H9 (cell line): ENCODE results near the gene SEC23B. TPM values are rescaled to one million over a fixed set of nuclear protein-coding genes. Genes with fewer than 3 reads are reported as not detected.
A peak's percentile ranks its signal among the peaks of the same experiment; 100 is the strongest.

Source experiments
- DNase-seq: peaks from one replicate; pipeline ENCODE4 v3.0.0-alpha.2; 2017
- H2AFZ ChIP-seq: one replicate; pipeline ENCODE4 v1.6.1; 2013; ENCODE audit warnings: mild to moderate bottlenecking, low read length, control low read depth, moderate library complexity
- H2AK5ac ChIP-seq: 2 replicates; pipeline ENCODE4 v1.6.1; 2013; ENCODE audit warnings: low read length, control low read depth, mixed read lengths; ENCODE audit not compliant: insufficient read length
- H2BK120ac ChIP-seq: one replicate; pipeline ENCODE4 v1.6.1; 2013; ENCODE audit warnings: low read depth, mild to moderate bottlenecking, low read length, control low read depth, inconsistent platforms; ENCODE audit not compliant: poor library complexity, severe bottlenecking
- H2BK12ac ChIP-seq: 2 replicates; pipeline ENCODE4 v1.6.1; 2013; ENCODE audit warnings: low read length, control low read depth, mixed read lengths, low read depth; ENCODE audit not compliant: insufficient read length
- H2BK15ac ChIP-seq: 2 replicates; pipeline ENCODE4 v1.6.1; 2013; ENCODE audit warnings: low read depth, low read length, control low read depth
- H2BK20ac ChIP-seq: one replicate; pipeline ENCODE4 v1.6.1; 2013; ENCODE audit warnings: low read depth, mild to moderate bottlenecking, low read length, control low read depth, inconsistent platforms; ENCODE audit not compliant: poor library complexity, severe bottlenecking
- H2BK5ac ChIP-seq: 2 replicates; pipeline ENCODE4 v1.6.1; 2013; ENCODE audit warnings: low read length, control low read depth, mixed read lengths; ENCODE audit not compliant: insufficient read length
- H3K14ac ChIP-seq: 2 replicates; pipeline ENCODE4 v1.6.1; 2013; ENCODE audit warnings: low read length, control low read depth; ENCODE audit not compliant: insufficient read depth
- H3K18ac ChIP-seq: 2 replicates; pipeline ENCODE4 v1.6.1; 2013; ENCODE audit warnings: low read depth, mild to moderate bottlenecking, mixed read lengths, low read length, control low read depth; ENCODE audit not compliant: insufficient read length
- H3K23ac ChIP-seq: 2 replicates; pipeline ENCODE4 v1.6.1; 2013; ENCODE audit warnings: low read length, control low read depth, mixed read lengths, low read depth; ENCODE audit not compliant: insufficient read length
- H3K23me2 ChIP-seq: 2 replicates; pipeline ENCODE4 v1.6.1; 2013; ENCODE audit warnings: low read depth, mild to moderate bottlenecking, mixed read lengths, low read length, control low read depth; ENCODE audit not compliant: insufficient read length, poor library complexity, severe bottlenecking
- H3K27ac ChIP-seq: 2 replicates; pipeline ENCODE4 v1.5.1; 2013; ENCODE audit warnings: low read length, control low read depth, mixed read lengths, low read depth; ENCODE audit not compliant: insufficient read length
- H3K27me3 ChIP-seq: 2 replicates; pipeline ENCODE4 v1.6.1; 2013; ENCODE audit warnings: low read length, control low read depth, inconsistent platforms; ENCODE audit not compliant: insufficient read depth
- H3K4ac ChIP-seq: 2 replicates; pipeline ENCODE4 v1.6.1; 2013; ENCODE audit warnings: low read depth, mild to moderate bottlenecking, control low read depth, inconsistent platforms, low read length, moderate library complexity
- H3K4me1 ChIP-seq: 2 replicates; pipeline ENCODE4 v1.6.1; 2013; ENCODE audit warnings: low read length, control low read depth, inconsistent platforms; ENCODE audit not compliant: insufficient read depth
- H3K4me2 ChIP-seq: 2 replicates; pipeline ENCODE4 v1.6.1; 2013; ENCODE audit warnings: low read length, control low read depth, mixed read lengths; ENCODE audit not compliant: insufficient read length, insufficient read depth
- H3K56ac ChIP-seq: 2 replicates; pipeline ENCODE4 v1.6.1; 2013; ENCODE audit warnings: low read depth, mild to moderate bottlenecking, mixed read lengths, low read length, control low read depth; ENCODE audit not compliant: insufficient read length
- H3K79me1 ChIP-seq: 2 replicates; pipeline ENCODE4 v1.6.1; 2013; ENCODE audit warnings: low read depth, mild to moderate bottlenecking, moderate library complexity, low read length, control low read depth, inconsistent platforms; ENCODE audit not compliant: insufficient read depth, poor library complexity, severe bottlenecking
- H3K79me2 ChIP-seq: 2 replicates; pipeline ENCODE4 v1.6.1; 2013; ENCODE audit warnings: low read length, control low read depth, inconsistent platforms; ENCODE audit not compliant: insufficient read depth
- H3K9ac ChIP-seq: 2 replicates; pipeline ENCODE4 v1.6.1; 2013; ENCODE audit warnings: low read length, control low read depth, mixed read lengths; ENCODE audit not compliant: insufficient read length; ENCODE audit errors: extremely low read depth
- H3K9me3 ChIP-seq: one replicate; pipeline ENCODE4 v1.6.1; 2013; ENCODE audit warnings: low read depth, low read length, inconsistent platforms; ENCODE audit not compliant: control insufficient read depth
- H3T11ph ChIP-seq: one replicate; pipeline ENCODE4 v1.6.1; 2013; ENCODE audit warnings: mild to moderate bottlenecking, low read length, control low read depth, inconsistent platforms
- H4K20me1 ChIP-seq: one replicate; pipeline ENCODE4 v1.6.1; 2013; ENCODE audit not compliant: control insufficient read depth, insufficient read length, insufficient read depth
- H4K5ac ChIP-seq: 2 replicates; pipeline ENCODE4 v1.6.1; 2013; ENCODE audit warnings: low read depth, mild to moderate bottlenecking, mixed read lengths, low read length, control low read depth; ENCODE audit not compliant: insufficient read length
- H4K8ac ChIP-seq: replicated peaks from 2 replicates; pipeline ENCODE4 v1.6.1; 2013; ENCODE audit warnings: low read length, control low read depth, mixed read lengths, low read depth; ENCODE audit not compliant: insufficient read length
- H4K91ac ChIP-seq: 2 replicates; pipeline ENCODE4 v1.6.1; 2013; ENCODE audit warnings: low read depth, mild to moderate bottlenecking, moderate library complexity, mixed read lengths, low read length, control low read depth; ENCODE audit not compliant: insufficient read length
- H3K27ac Mint-ChIP-seq, 3 experiments: 2 replicates in 2 of 3; 3 replicates in 1 of 3; pipeline ENCODE4 v1.8.0; 2020 to 2021; ENCODE audit warnings: mixed read lengths in 3 of 3, mild to moderate bottlenecking in 1 of 3, moderate library complexity in 1 of 3
- H3K27me3 Mint-ChIP-seq: 2 replicates; pipeline ENCODE4 v1.8.0; 2021; ENCODE audit warnings: low read depth, mild to moderate bottlenecking, moderate library complexity, mixed read lengths
- H3K36me3 Mint-ChIP-seq, 3 experiments: 2 replicates in 2 of 3; 3 replicates in 1 of 3; pipeline ENCODE4 v1.8.0; 2020 to 2021; ENCODE audit warnings: low read depth in 3 of 3, mixed read lengths in 3 of 3; ENCODE audit not compliant: insufficient read depth in 1 of 3
- H3K4me1 Mint-ChIP-seq, 2 experiments: 2 replicates each; pipeline ENCODE4 v1.8.0; 2020; ENCODE audit warnings: mixed read lengths in 2 of 2
- H3K4me3 Mint-ChIP-seq, 2 experiments: 2 replicates in 1 of 2; 3 replicates in 1 of 2; pipeline ENCODE4 v1.8.0; 2020 to 2021; ENCODE audit warnings: mild to moderate bottlenecking in 2 of 2, mixed read lengths in 2 of 2, moderate library complexity in 1 of 2
- H3K9me3 Mint-ChIP-seq, 2 experiments: 2 replicates in 1 of 2; 3 replicates in 1 of 2; pipeline ENCODE4 v1.8.0; 2020; ENCODE audit warnings: mild to moderate bottlenecking in 2 of 2, mixed read lengths in 2 of 2, moderate library complexity in 1 of 2
- WGBS: extraction: QIAGEN DNeasy Blood & Tissue Kit; methylation state at CpG from one replicate; pipeline ENCODE4 v1.1.7; 2013; ENCODE audit warnings: missing lambda C conversion rate, low lambda C conversion rate, mixed read lengths; ENCODE audit not compliant: insufficient read length; ENCODE audit errors: extremely low coverage; 5-methylcytosine and 5-hydroxymethylcytosine counted together
- long read RNA-seq: library from polyadenylated mRNA; unstranded; transcript quantifications from one replicate; pipeline ENCODE4 v2.0.0, GENCODE V29; 2020
- total RNA-seq: library from RNA; stranded (reverse); gene quantifications from 2 replicates; pipeline ENCODE4 v1.2.1, GENCODE V29; 2021
- TF ChIP-seq, protein P1 (sequence below): fragments of 200-600 bp; sonication (generic); conservative IDR thresholded peaks from 3 replicates; pipeline ENCODE4 v1.8.0; 2021; ENCODE audit warnings: antibody characterized with exemption, mild to moderate bottlenecking

SEC23B gene
- 60.0 and 65.9 TPM in 2 replicates for total RNA-seq
- long read RNA-seq, transcript SEC23B-202 (20 exons, 3,464 nt) = minor isoform, 240 of 660 reads
- long read RNA-seq, transcript SEC23B-203 (20 exons, 3,351 nt) = minor isoform, 19 of 660 reads
- long read RNA-seq, transcript SEC23B-204 (20 exons, 3,484 nt) = major isoform, 282 of 660 reads
- long read RNA-seq, partial matches to known transcripts = 41 of 660 reads
- long read RNA-seq, other reads (novel, unspliced or antisense) = 78 of 660 reads

DNA sequence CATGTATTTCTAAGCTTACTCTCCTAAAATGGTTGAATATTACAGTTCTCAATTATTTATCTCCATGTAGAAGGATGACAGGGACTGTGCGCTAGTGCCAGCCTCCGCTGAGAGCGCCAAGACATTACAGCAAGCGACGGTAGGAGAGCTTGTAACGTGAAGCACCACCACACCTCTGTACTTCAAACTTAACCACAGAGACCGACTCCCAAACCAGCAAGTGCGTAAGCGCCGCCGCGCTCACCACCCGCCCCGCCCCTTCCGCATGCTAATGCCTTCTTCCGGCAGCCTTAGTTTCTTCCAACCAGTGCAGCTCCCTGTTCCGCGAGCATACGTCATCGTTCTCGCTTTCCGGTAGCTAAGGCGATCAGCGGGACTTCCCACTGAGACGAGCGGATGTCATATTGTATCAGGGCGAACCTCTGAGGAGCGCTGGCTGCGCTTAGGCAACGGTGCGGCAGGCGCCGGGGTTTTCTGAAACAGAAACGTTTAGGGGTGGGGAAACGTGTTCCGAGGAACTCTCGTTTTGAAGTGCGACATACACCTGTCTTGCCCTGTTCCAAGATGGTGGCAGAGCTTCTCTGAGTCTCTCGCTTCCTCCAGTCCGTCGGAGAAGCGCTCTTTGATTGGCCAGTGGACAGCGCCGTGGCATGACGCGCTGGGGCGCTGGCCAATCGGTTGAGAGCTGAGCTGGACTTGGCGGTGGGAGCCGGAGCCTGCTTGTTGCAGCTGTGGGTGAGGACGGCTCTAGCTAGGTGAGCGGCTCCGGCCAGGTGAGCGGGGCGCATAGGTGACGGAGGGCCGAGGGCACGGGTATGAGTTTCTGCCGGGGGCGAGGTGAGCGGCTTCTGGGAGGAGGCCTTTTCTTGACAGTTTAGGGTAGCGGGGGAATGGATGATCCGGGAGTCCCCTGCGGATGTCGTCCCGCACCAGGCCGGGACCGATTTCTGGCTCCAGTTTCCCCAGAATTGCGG is at the start of gene SEC23B:
Gene SEC23B (plus strand): TSS at position 723 of the 974 bp plus-strand sequence. CDS start 2,896 bp downstream, outside the sequence.
- Histone ChIP-seq H3K9ac (peak within 1 kb of the TSS; percentile 93), H2BK12ac (no peak within 1 kb of the TSS), H4K8ac (no peak within 1 kb of the TSS), H3K4ac (no peak within 1 kb of the TSS), H2AK5ac (no peak within 1 kb of the TSS), H2BK5ac (peak within 1 kb of the TSS; percentile 10), H3K4me1 (no peaks in the 10 kb centered on the region), H3K79me2 (peaks cover 5% of the 10 kb centered on the region; the same call in 1 of the 2 replicates), H3K27me3 (no peaks in the 10 kb centered on the region), H3K23ac (no peak within 1 kb of the TSS), H2BK120ac (no peak within 1 kb of the TSS), H3K14ac (peak within 1 kb of the TSS; percentile 87; the same call in 1 of the 2 replicates), H4K5ac (peak within 1 kb of the TSS; percentile 37), H3K9me3 (no peaks in the 10 kb centered on the region), H2BK15ac (no peak within 1 kb of the TSS), H2BK20ac (no peak within 1 kb of the TSS), H3K4me2 (peak within 1 kb of the TSS; percentile 96), H3K79me1 (no peaks in the 10 kb centered on the region), H3K18ac (peak within 1 kb of the TSS; percentile 91), H2AFZ (no peak within 1 kb of the TSS), H3T11ph (no peak within 1 kb of the TSS), H3K23me2 (peaks cover 9% of the 10 kb centered on the region), H3K27ac (peak within 1 kb of the TSS; percentile 79), H3K56ac (peak within 1 kb of the TSS; percentile 25), H4K91ac (no peak within 1 kb of the TSS), H4K20me1 (no peaks in the 10 kb centered on the region)
- no peaks in the 10 kb centered on the region for H3K9me3 Mint-ChIP-seq
- peak within 1 kb of the TSS; percentile 98 to 99 for H3K4me3 Mint-ChIP-seq
- TF ChIP-seq, protein P1, sequence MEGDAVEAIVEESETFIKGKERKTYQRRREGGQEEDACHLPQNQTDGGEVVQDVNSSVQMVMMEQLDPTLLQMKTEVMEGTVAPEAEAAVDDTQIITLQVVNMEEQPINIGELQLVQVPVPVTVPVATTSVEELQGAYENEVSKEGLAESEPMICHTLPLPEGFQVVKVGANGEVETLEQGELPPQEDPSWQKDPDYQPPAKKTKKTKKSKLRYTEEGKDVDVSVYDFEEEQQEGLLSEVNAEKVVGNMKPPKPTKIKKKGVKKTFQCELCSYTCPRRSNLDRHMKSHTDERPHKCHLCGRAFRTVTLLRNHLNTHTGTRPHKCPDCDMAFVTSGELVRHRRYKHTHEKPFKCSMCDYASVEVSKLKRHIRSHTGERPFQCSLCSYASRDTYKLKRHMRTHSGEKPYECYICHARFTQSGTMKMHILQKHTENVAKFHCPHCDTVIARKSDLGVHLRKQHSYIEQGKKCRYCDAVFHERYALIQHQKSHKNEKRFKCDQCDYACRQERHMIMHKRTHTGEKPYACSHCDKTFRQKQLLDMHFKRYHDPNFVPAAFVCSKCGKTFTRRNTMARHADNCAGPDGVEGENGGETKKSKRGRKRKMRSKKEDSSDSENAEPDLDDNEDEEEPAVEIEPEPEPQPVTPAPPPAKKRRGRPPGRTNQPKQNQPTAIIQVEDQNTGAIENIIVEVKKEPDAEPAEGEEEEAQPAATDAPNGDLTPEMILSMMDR = no peak
- no CpG with 5 or more reads among the region's 69 CpGs for WGBS
- peak; percentile 99 for DNase-seq
- H3K27ac Mint-ChIP-seq = peak within 1 kb of the TSS; percentile 100
- peaks cover 6 to 28% (median 25%) of the 10 kb centered on the region in 3 experiments; a peak in 5 of 7 replicates for H3K36me3 Mint-ChIP-seq
- peaks cover 17 to 23% of the 10 kb centered on the region in 2 experiments for H3K4me1 Mint-ChIP-seq
- peaks cover 3% of the 10 kb centered on the region; the same call in 1 of the 2 replicates for H3K27me3 Mint-ChIP-seq
